ENCODE measurements around the gene ZSWIM4.

Gene ZSWIM4

GRCh38 chr19:13838435-13839129 lies 43.3 kb downstream of the ZSWIM4 start:
- no peaks in the 10 kb centered on the region for H3K27me3 ChIP-seq (ENCODE audit: insufficient read depth, low read depth, severe bottlenecking)
- no peak overlapping the region for H3K27ac ChIP-seq
- H3K9me3 ChIP-seq (ENCODE audit: severe bottlenecking): no peaks in the 10 kb centered on the region
- no peak for DNase-seq
- H3K36me3 ChIP-seq: no peaks in the 10 kb centered on the region
- TF ChIP-seq CTCF (IDR thresholded peaks at IDR 0.05; ENCODE audit: low read depth, low read length): no peak
- no peak overlapping the region for H3K4me3 ChIP-seq (ENCODE audit: low read depth, low read length)

GRCh38 chr19:13839130-13839937 lies 44.1 kb downstream of the ZSWIM4 start:
- DNase-seq: no peak

DNA sequence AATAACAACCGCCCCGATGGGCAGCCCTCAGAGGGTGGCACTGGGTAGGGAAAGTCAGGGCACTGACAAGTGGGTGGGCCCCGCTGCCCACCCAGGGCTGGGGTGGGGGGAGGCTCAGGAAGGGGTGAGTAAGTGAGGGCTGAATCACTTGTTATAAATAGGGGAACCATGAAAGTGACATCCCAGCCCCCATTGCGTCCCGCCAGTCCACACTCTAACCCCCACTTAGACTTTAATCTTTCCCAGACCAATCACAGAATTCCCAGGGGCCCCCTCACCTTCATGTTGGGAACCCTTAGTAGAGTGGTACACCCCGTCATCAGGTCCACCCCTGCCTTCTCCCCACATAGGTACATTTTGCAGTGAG lies 44.7 kb downstream of the ZSWIM4 start:
- Histone ChIP-seq H3K9me3 (ENCODE audit: severe bottlenecking) (no peaks in the 10 kb centered on the region), H3K4me3 (ENCODE audit: low read depth, low read length) (no peak overlapping the region), H3K27ac (no peak overlapping the region), H3K36me3 (no peaks in the 10 kb centered on the region), H3K27me3 (ENCODE audit: insufficient read depth, low read depth, severe bottlenecking) (no peaks in the 10 kb centered on the region)
- no peak for DNase-seq
- no peak for TF ChIP-seq CTCF (IDR thresholded peaks at IDR 0.05; ENCODE audit: low read depth, low read length)

More at GRCh38 chr19:13839130-13839937, 44.1 kb downstream of the ZSWIM4 start:
- Histone ChIP-seq H3K27ac (no peak overlapping the region), H3K36me3 (no peaks in the 10 kb centered on the region), H3K4me3 (ENCODE audit: low read depth, low read length) (no peak overlapping the region), H3K9me3 (ENCODE audit: severe bottlenecking) (no peaks in the 10 kb centered on the region), H3K27me3 (ENCODE audit: insufficient read depth, low read depth, severe bottlenecking) (no peaks in the 10 kb centered on the region)
- TF ChIP-seq CTCF (IDR thresholded peaks at IDR 0.05; ENCODE audit: low read depth, low read length): no peak

GRCh38 chr19:13840305-13841085 lies 45.3 kb downstream of the ZSWIM4 start:
- no peak for DNase-seq
- no peak for TF ChIP-seq CTCF (IDR thresholded peaks at IDR 0.05; ENCODE audit: low read depth, low read length)
- Histone ChIP-seq H3K9me3 (ENCODE audit: severe bottlenecking) (no peaks in the 10 kb centered on the region), H3K27me3 (ENCODE audit: insufficient read depth, low read depth, severe bottlenecking) (no peaks in the 10 kb centered on the region), H3K36me3 (no peaks in the 10 kb centered on the region), H3K27ac (no peak overlapping the region), H3K4me3 (ENCODE audit: low read depth, low read length) (no peak overlapping the region)

GRCh38 chr19:13841086-13841961 lies 46.1 kb downstream of the ZSWIM4 start:
- Histone ChIP-seq H3K9me3 (ENCODE audit: severe bottlenecking) (no peaks in the 10 kb centered on the region), H3K27ac (no peak overlapping the region), H3K27me3 (ENCODE audit: insufficient read depth, low read depth, severe bottlenecking) (no peaks in the 10 kb centered on the region), H3K36me3 (no peaks in the 10 kb centered on the region), H3K4me3 (ENCODE audit: low read depth, low read length) (no peak overlapping the region)
- DNase-seq: no peak
- no peak for TF ChIP-seq CTCF (IDR thresholded peaks at IDR 0.05; ENCODE audit: low read depth, low read length)
